Heart right ventricle (tissue), 16 donors: Measurements from ENCODE around the gene TIMP3. TPM values are rescaled to one million over a fixed set of nuclear protein-coding genes. Genes with fewer than 3 reads are reported as not detected.

ENCODE experiments used
- ATAC-seq, 8 donors: fragments of 200-7000 bp; cut with Tn5 transposase; one replicate each; pipeline ENCODE4 v1.9.1; 2020; ENCODE audit warnings: mild to moderate bottlenecking in 8 of 8, moderate library complexity in 8 of 8, moderate number of reproducible peaks in 1 of 8
- DNase-seq, 2 donors: peaks; one replicate each; pipeline ENCODE4 v3.0.0-alpha.2; 2020
- H3K27ac ChIP-seq, 10 donors: fragments of 200-600 bp; sonication (generic) in 2 of 10; one replicate each; pipeline versions ENCODE4 v1.5.0 to v1.8.0; 2020 to 2022; ENCODE audit warnings: mild to moderate bottlenecking in 3 of 10
- H3K27me3 ChIP-seq, 7 donors: fragments of 200-600 bp; one replicate each; pipeline ENCODE4 v1.8.0; 2021 to 2022; ENCODE audit warnings: mild to moderate bottlenecking in 2 of 7
- H3K36me3 ChIP-seq, 9 donors: fragments of 200-600 bp; sonication (generic) in 1 of 9; one replicate each; pipeline versions ENCODE4 v1.5.0 to v1.8.0; 2020 to 2022; ENCODE audit warnings: mild to moderate bottlenecking in 2 of 9
- H3K4me1 ChIP-seq, 9 donors: fragments of 200-600 bp; sonication (generic) in 1 of 9; one replicate each; pipeline versions ENCODE4 v1.5.0 to v1.8.0; 2020 to 2022; ENCODE audit warnings: mild to moderate bottlenecking in 4 of 9
- H3K4me3 ChIP-seq, 10 donors: fragments of 200-600 bp; sonication (generic) in 2 of 10; one replicate each; pipeline versions ENCODE4 v1.5.0 to v1.8.0; 2020 to 2022; ENCODE audit warnings: mild to moderate bottlenecking in 7 of 10, moderate library complexity in 2 of 10
- H3K9me3 ChIP-seq, 11 donors: fragments of 200-600 bp in 10 of 11; sonication (generic) in 2 of 11; one replicate each; pipeline versions ENCODE4 v1.5.0 to v1.8.0; 2013 to 2022; ENCODE audit warnings: mild to moderate bottlenecking in 2 of 11, control low read depth in 1 of 11, moderate library complexity in 1 of 11
- WGBS, 2 donors: extraction: QIAGEN DNeasy Blood & Tissue Kit; methylation state at CpG; one replicate each; pipeline ENCODE4 v1.1.7; 2013; ENCODE audit warnings: inconsistent platforms in 1 of 2; 5-methylcytosine and 5-hydroxymethylcytosine counted together
- intact Hi-C, 10 donors: fragments of 100-400 bp; cut with DNase I; formaldehyde crosslinking; loops; one replicate each; pipeline versions ENCODE4 v1.11.1 to v1.14.2; 2022
- polyA plus RNA-seq, 2 donors: library from polyadenylated mRNA; stranded (reverse); fragments of 200-250 nt; gene quantifications; one replicate each; pipeline ENCODE4 v1.2.3, GENCODE V29; 2013
- total RNA-seq, 10 donors: library from RNA; stranded (reverse); fragmentation: NEBNext Ultra II Directional in 3 of 10; extraction: Animal tissue kit (Norgen Biotek cat#: 25700) in 3 of 10; gene quantifications; one replicate each; pipeline versions ENCODE4 v1.2.1 to v1.2.4, GENCODE V29; 2021 to 2023
- TF ChIP-seq, protein P1 (sequence below), 9 donors: fragments of 200-600 bp; sonication (generic) in 2 of 9; IDR thresholded peaks; one replicate each; pipeline versions ENCODE4 v1.5.0 to v1.8.0; 2021 to 2022; ENCODE audit warnings: antibody characterized with exemption in 9 of 9, mild to moderate bottlenecking in 5 of 9, moderate library complexity in 1 of 9
- donor health status: Arrhythmogenic right ventricular cardiomyopathy.
- donor health status: ischemic (EF 13 %, LVEDD 7.1; RV severe dilation, severe dysfunction).
- donor health status: healthy with polysubstance abuse.
- donor health status: DM: no; HTN: yes; CAD: no.
- donor health status: DM: no; HTN: no; CAD: no.
- donor health status: ischemic (EF 25% LVEDD 6.9; RV normal size, moderate dysfunction).
- donor health status: ischemic (EF 25% LVEDD 5.7; RV mildly dilated, moderate dysfunction).
- donor health status: healthy.
- donor health status: DM: yes; HTN: yes; CAD: no.
- donor health status: Ischemic cardiomyopathy.
- donor health status: ischemic (EF 35%, LVEDD 5.7; RV mildly dilated, moderate dysfunction).
- donor health status: nonischemic (EF 11% LVEDD 7.7; RV severe dilation, severe dysfunction).
- donor health status: DM: yes; HTN: yes; CAD: no.
- donor health status: PGD.
- donor health status: ischemic (EF 29% LVEDD 5.4; RV normal size, mild dysfunction).
- donor health status: nonischemic (EF 23%, LVEDD 6.1; RV moderate dilation, normal function).

The TIMP3 gene
- total and polyA plus RNA-seq, 12 donors: 91.9 to 380 (median 157) TPM

DNA sequence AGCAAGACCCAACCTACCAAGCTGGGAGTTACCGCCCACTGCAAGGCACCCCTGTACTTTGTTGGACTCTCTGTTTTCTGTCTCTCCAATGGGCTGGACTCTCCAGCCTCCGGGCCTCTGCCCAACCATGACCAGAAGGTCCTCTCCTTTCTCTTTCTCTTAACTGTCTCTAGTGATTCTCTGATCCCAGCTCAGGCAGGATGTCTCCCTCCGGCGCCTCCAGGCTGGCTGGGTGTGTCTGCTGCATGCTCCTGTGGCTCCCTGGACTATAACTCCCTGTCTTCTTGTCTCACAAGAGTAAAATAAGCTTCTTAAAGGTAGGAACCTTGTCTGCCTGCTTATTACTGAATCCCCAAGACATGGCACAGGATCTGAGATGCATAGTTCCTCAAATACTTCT, 36.3 kb downstream of the TIMP3 start:
- intact Hi-C loops: loop anchor here in 2 of 10 donors (5.0 to 10.0 kb wide), 2 partner anchors 36 to 117 kb away; partner anchors contain the start of gene TIMP3 (in 1 of the 2)
- TF ChIP-seq, protein P1, sequence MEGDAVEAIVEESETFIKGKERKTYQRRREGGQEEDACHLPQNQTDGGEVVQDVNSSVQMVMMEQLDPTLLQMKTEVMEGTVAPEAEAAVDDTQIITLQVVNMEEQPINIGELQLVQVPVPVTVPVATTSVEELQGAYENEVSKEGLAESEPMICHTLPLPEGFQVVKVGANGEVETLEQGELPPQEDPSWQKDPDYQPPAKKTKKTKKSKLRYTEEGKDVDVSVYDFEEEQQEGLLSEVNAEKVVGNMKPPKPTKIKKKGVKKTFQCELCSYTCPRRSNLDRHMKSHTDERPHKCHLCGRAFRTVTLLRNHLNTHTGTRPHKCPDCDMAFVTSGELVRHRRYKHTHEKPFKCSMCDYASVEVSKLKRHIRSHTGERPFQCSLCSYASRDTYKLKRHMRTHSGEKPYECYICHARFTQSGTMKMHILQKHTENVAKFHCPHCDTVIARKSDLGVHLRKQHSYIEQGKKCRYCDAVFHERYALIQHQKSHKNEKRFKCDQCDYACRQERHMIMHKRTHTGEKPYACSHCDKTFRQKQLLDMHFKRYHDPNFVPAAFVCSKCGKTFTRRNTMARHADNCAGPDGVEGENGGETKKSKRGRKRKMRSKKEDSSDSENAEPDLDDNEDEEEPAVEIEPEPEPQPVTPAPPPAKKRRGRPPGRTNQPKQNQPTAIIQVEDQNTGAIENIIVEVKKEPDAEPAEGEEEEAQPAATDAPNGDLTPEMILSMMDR (IDR thresholded peaks at IDR 0.05): no peak
- ATAC-seq (no peak), DNase-seq (no peak)
- H3K4me1 ChIP-seq: peaks cover 50 to 100% (median 96%) of the 10 kb centered on the region in 9 donors
- H3K9me3 ChIP-seq: no peaks in the 10 kb centered on the region
- peak overlapping the region in 5 of 10 donors; percentile 1 to 86 (median 38) for H3K27ac ChIP-seq
- H3K27me3 ChIP-seq: no peaks in the 10 kb centered on the region
- peaks cover 0 to 44% (median 13%) of the 10 kb centered on the region in 9 donors for H3K36me3 ChIP-seq
- WGBS, 2 donors: 67 to 73% methylated on average over 4 of the region's 4 CpGs
- no peak overlapping the region for H3K4me3 ChIP-seq

DNA sequence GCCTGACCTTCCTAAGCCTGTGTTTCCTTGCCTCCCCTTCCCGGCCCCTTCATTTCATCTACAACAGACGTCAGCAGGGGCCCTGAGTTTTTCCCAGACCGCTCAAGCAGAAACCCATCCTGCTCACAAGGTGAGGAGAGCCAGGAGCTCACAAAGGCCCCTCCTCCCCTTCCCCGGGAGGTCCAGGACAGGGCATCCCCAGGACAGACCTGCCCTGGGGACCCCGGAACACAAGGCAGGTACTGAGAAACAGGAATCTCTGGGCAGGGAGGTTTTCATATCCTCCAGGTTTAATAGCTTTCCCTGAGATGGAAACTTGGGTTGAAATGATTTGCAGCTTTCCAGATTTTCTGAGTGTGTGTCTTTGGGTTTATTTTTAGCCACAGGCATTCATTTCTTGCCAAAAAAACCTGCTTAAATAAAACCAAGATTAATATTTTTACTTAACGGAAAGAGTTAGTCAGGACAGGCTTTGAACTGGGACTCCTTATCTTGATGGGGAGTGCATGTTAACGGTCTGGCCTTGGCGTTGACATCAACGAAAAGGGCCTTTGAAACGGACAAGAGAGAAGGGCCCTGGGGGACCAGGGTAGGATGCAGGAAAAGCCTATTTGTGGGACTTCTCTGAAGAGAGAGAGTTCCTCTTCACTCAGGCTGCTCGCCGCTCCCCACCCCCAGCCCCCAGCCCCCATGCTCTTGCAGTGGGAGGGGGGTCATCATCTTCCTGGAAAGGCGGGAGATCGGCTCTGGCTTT, 38.5 kb downstream of the TIMP3 start:
- TF ChIP-seq, protein P1 (IDR thresholded peaks at IDR 0.05): no peak
- H3K36me3 ChIP-seq: peaks cover 0 to 38% (median 0%) of the 10 kb centered on the region in 9 donors
- no peaks in the 10 kb centered on the region for H3K9me3 ChIP-seq
- H3K27ac ChIP-seq: peak overlapping the region in 9 of 10 donors; percentile 66 to 86 (median 75)
- no peaks in the 10 kb centered on the region for H3K27me3 ChIP-seq
- ATAC-seq (peak; percentile 28 to 90 (median 68)), DNase-seq (peak in 1 of 2 donors; percentile 72)
- intact Hi-C loops: loop anchor here in 3 of 10 donors (5.0 to 10.0 kb wide), 4 partner anchors 38 to 145 kb away; partner anchors contain the start of gene TIMP3 (in 1 of the 3)
- 14 to 17% methylated on average over 14 of the region's 14 CpGs for WGBS, 2 donors
- H3K4me1 ChIP-seq: peaks cover 45 to 100% (median 93%) of the 10 kb centered on the region in 9 donors
- peak overlapping the region in 2 of 10 donors; percentile 1 to 16 for H3K4me3 ChIP-seq

DNA sequence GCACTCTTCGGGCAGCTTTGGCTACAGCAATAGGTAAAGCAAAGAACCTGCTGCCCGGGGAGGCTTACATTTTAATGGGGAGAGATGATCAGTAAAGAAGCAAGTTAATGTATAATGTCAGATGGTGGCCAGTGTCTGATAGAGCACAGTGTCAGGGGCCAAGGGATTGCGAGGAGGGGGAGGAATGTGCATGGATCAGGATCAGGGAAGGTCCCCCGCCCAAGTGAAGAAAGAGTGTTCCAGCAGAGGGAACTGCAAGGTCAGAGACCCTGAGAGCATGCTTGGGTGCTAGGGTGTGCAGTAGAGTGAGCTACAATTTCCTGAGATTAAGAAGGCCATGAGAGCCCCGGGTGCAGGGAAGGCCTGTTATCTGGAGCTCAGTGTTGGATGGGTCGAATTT, 39.7 kb downstream of the TIMP3 start:
- peaks cover 0 to 32% (median 0%) of the 10 kb centered on the region in 9 donors for H3K36me3 ChIP-seq
- H3K27ac ChIP-seq: peak overlapping the region in 6 of 10 donors; percentile 15 to 82 (median 72)
- no peak overlapping the region for H3K4me3 ChIP-seq
- TF ChIP-seq, protein P1 (IDR thresholded peaks at IDR 0.05): no peak
- H3K4me1 ChIP-seq: peaks cover 54 to 100% (median 94%) of the 10 kb centered on the region in 9 donors
- intact Hi-C loops: loop anchor here in 2 of 10 donors (5.0 to 10.0 kb wide), 3 partner anchors 114 to 144 kb away; no protein-coding TSS in a partner anchor
- H3K9me3 ChIP-seq: no peaks in the 10 kb centered on the region
- no peak for DNase-seq
- ATAC-seq: no peak
- 63 to 73% methylated on average over 6 of the region's 6 CpGs for WGBS, 2 donors
- no peaks in the 10 kb centered on the region for H3K27me3 ChIP-seq

DNA sequence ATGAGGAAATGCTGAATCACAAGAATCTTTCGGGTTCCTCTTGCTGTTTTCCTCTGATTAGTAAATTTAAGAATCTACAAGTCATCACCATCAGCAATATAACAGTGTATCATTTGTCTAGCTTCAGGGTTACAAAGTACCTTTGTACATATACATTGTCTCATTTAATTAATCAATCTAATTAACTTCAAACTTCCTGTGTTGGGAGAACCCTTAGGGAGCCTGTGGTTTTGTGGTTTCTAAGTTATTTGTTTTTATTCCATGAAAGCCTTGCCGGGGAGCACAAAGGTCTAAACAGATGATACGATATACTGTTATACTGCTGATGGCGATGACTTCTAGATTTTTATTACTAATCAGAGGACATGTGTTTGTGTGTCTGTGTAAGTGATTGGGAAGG, 41.0 kb downstream of the TIMP3 start:
- WGBS, 2 donors: 80 to 81% methylated on average over 4 of the region's 4 CpGs
- Histone ChIP-seq H3K27me3 (no peaks in the 10 kb centered on the region), H3K36me3 (peaks cover 0 to 32% (median 0%) of the 10 kb centered on the region in 9 donors), H3K27ac (peak overlapping the region in 4 of 10 donors; percentile 2 to 35 (median 20)), H3K4me3 (no peak overlapping the region), H3K4me1 (peaks cover 46 to 100% (median 94%) of the 10 kb centered on the region in 9 donors), H3K9me3 (no peaks in the 10 kb centered on the region)
- intact Hi-C loops: loop anchor here in 2 of 10 donors (5.0 to 10.0 kb wide), 3 partner anchors 112 to 142 kb away; no protein-coding TSS in a partner anchor
- ATAC-seq (no peak), DNase-seq (no peak)
- TF ChIP-seq, protein P1 (IDR thresholded peaks at IDR 0.05): no peak
